ENCODE data around the gene MRPL1. TPM values are rescaled to one million over a fixed set of nuclear protein-coding genes. Genes with fewer than 3 reads are reported as not detected.

The MRPL1 gene
- total RNA-seq, 4 donors from 2014 or later, result 29.2 to 52.0 (median 31.5) TPM

DNA sequence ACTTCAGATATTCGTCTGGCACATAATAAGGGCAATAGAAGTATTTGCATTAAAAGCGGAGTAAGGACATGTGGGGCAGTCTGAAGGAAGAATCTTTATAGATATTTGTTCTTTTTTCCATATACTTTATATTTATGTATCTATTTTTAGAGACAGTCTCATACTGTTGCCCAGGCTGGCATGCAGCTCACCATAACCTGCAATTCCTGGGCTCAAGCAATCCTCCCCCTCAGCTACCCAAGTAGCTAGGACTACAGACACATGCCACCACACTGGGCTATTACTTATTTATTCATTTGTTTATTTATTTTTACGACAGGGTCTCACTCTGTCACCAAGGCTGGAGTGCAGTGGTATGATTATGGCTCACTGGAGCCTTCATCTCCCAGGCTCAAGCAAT lies 16.7 kb upstream of the MRPL1 start:
- intact Hi-C loops (cut with DNase I; ENCODE audit: low total_unique reads) (no loop called here), in situ Hi-C loops (cut with MboI; ENCODE audit: low sequenced_read_pairs in 4 of 4) (no loop called here)
- TF ChIP-seq POLR2A (IDR thresholded peaks at IDR 0.05), result no peak
- TF ChIP-seq, protein P1, sequence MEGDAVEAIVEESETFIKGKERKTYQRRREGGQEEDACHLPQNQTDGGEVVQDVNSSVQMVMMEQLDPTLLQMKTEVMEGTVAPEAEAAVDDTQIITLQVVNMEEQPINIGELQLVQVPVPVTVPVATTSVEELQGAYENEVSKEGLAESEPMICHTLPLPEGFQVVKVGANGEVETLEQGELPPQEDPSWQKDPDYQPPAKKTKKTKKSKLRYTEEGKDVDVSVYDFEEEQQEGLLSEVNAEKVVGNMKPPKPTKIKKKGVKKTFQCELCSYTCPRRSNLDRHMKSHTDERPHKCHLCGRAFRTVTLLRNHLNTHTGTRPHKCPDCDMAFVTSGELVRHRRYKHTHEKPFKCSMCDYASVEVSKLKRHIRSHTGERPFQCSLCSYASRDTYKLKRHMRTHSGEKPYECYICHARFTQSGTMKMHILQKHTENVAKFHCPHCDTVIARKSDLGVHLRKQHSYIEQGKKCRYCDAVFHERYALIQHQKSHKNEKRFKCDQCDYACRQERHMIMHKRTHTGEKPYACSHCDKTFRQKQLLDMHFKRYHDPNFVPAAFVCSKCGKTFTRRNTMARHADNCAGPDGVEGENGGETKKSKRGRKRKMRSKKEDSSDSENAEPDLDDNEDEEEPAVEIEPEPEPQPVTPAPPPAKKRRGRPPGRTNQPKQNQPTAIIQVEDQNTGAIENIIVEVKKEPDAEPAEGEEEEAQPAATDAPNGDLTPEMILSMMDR (IDR thresholded peaks at IDR 0.05 in 4 of 5, conservative IDR thresholded peaks at IDR 0.05 in 1 of 5), result no peak
- H3K36me3 ChIP-seq, result no peaks in the 10 kb centered on the region
- H3K27ac ChIP-seq, result no peak overlapping the region
- no peak overlapping the region for H3K4me3 ChIP-seq
- ATAC-seq (no peak), DNase-seq (no peak)
- H3K27me3 ChIP-seq, result no peaks in the 10 kb centered on the region
- peaks cover 6% of the 10 kb centered on the region in 2 donors for H3K4me1 ChIP-seq
- no peaks in the 10 kb centered on the region for H3K9me3 ChIP-seq

DNA sequence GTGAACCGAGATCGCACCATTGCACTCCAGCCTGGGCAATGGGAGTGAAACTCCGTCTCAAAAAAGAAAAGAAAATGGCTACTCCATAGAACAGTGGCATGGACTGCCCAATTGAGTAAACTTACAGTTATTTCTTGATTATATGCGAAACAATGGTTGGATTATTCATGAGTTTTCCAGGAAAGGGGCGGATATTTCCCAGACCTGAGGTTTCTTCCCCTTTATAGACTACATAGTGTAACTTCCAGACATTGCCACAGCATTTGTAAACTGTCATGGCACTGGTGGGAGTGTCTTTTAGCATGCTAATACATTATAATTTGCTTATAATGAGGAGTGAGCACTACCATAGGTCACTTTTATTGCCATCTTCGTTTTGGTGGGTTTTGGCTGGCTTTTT lies 14.1 kb upstream of the MRPL1 start:
- Histone ChIP-seq H3K4me1 (peaks cover 6% of the 10 kb centered on the region in 2 donors), H3K27ac (no peak overlapping the region), H3K27me3 (no peaks in the 10 kb centered on the region), H3K36me3 (no peaks in the 10 kb centered on the region), H3K9me3 (no peaks in the 10 kb centered on the region), H3K4me3 (no peak overlapping the region)
- in situ Hi-C loops (cut with MboI; ENCODE audit: low sequenced_read_pairs in 4 of 4), result no loop called here
- ATAC-seq, result no peak
- intact Hi-C loops (cut with DNase I; ENCODE audit: low total_unique reads), result no loop called here
- TF ChIP-seq, protein P1 (IDR thresholded peaks at IDR 0.05 in 4 of 5, conservative IDR thresholded peaks at IDR 0.05 in 1 of 5), result no peak
- no peak for TF ChIP-seq POLR2A (IDR thresholded peaks at IDR 0.05)
- no peak for DNase-seq

DNA sequence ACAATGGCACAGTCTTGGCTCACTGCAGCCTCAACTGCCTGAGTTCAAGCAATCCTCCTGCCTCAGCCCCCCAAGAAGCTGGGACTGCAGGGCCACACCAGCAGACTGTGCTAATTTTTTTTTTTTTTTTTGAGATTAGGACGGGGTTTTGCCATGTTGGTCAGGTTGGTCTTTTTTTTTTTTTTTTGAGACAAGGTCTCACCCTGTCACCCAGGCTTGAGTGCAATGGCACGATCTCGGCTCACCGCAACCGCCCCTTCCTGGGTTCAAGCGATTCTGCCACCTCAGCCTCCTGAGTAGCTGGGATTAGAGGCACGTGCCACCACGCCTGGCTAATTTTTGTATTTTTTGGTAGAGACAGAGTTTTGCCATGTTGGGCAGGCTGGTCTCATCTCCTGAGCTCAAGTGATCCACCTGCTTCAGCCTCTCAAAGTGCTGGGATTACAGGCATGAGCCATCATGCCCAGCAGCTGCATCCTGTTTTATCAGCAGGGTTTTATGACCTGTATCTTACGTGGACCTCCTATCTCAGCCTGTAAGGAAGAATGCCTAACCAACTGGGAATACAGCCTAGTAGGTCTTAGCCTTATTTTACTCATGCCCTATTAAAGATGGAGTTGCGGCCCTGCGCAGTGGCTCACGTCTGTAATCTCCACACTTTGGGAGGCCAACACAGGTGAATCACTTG lies 13.2 kb upstream of the MRPL1 start:
- ATAC-seq (no peak), DNase-seq (no peak)
- in situ Hi-C loops (cut with MboI; ENCODE audit: low sequenced_read_pairs in 4 of 4) (no loop called here), intact Hi-C loops (cut with DNase I; ENCODE audit: low total_unique reads) (no loop called here)
- H3K4me3 ChIP-seq, result no peak overlapping the region
- no peaks in the 10 kb centered on the region for H3K36me3 ChIP-seq
- no peaks in the 10 kb centered on the region for H3K27me3 ChIP-seq
- H3K4me1 ChIP-seq, result peaks cover 6% of the 10 kb centered on the region in 2 donors
- H3K9me3 ChIP-seq, result no peaks in the 10 kb centered on the region
- H3K27ac ChIP-seq, result no peak overlapping the region
- TF ChIP-seq, protein P1 (IDR thresholded peaks at IDR 0.05 in 4 of 5, conservative IDR thresholded peaks at IDR 0.05 in 1 of 5), result no peak
- TF ChIP-seq POLR2A (IDR thresholded peaks at IDR 0.05), result no peak

DNA sequence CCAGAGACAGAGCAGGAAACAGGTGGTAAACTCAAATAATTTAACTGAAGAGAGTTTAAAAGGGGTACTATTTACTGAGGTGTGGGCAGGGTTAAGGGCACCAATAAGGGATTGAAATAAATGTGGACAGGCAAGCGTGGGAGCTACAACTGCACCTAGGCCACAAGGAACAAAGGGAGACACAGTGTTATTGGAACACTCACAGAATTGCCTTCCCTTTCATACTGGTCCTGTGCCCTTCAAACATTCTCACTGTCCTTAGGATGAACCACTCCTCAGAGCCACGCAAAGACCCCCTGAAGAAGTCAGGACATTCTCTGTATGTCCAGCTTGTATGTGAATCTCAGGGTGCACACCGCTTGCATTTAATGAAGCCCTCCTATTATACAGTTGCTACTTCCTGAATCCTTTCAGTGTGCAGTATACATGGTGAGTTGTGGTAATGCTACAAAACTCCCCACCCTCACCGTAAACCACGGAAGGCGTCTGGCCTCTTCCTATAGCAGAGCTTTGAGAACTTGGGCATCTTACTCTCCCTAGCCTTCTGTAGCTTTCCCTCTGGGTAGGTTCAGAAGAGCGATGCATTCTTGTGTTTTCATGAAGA lies 9.6 kb upstream of the MRPL1 start:
- no peak for TF ChIP-seq POLR2A (IDR thresholded peaks at IDR 0.05)
- TF ChIP-seq, protein P1 (IDR thresholded peaks at IDR 0.05 in 4 of 5, conservative IDR thresholded peaks at IDR 0.05 in 1 of 5), result no peak
- peak overlapping the region in 3 of 4 donors; percentile 37 to 78 (median 75) for H3K27ac ChIP-seq
- no peaks in the 10 kb centered on the region for H3K27me3 ChIP-seq
- no peaks in the 10 kb centered on the region for H3K9me3 ChIP-seq
- in situ Hi-C loops (cut with MboI; ENCODE audit: low sequenced_read_pairs in 4 of 4), result no loop called here
- ATAC-seq, result no peak
- H3K4me1 ChIP-seq, result peaks cover 0 to 6% of the 10 kb centered on the region in 2 donors
- no peak for DNase-seq
- H3K4me3 ChIP-seq, result no peak overlapping the region
- H3K36me3 ChIP-seq, result no peaks in the 10 kb centered on the region
- intact Hi-C loops (cut with DNase I; ENCODE audit: low total_unique reads), result no loop called here
